ENCODE data around the gene FSCN2.

Gene FSCN2

GRCh38 chr17:81536299-81537290, 8.4 kb downstream of the FSCN2 start:
- Histone ChIP-seq H3K27me3 (no peaks in the 10 kb centered on the region; the same call in 1 of the 2 replicates), H3K36me3 (no peaks in the 10 kb centered on the region), H3K4me3 (ENCODE audit: low read depth, low read length) (no peak overlapping the region)

GRCh38 chr17:81537343-81537855, 9.2 kb downstream of the FSCN2 start:
- Histone ChIP-seq H3K9me3 (no peaks in the 10 kb centered on the region), H3K4me1 (peaks cover 32% of the 10 kb centered on the region), H3K4me3 (ENCODE audit: low read depth, low read length) (no peak overlapping the region), H3K36me3 (no peaks in the 10 kb centered on the region), H3K27me3 (no peaks in the 10 kb centered on the region; the same call in 1 of the 2 replicates)
- peak; percentile 73 for DNase-seq
- TF ChIP-seq CTCF (IDR thresholded peaks at IDR 0.05; ENCODE audit: low read depth, low read length), result peak; percentile 81

More at GRCh38 chr17:81536299-81537290, 8.4 kb downstream of the FSCN2 start:
- Histone ChIP-seq H3K9me3 (no peaks in the 10 kb centered on the region), H3K4me1 (peaks cover 32% of the 10 kb centered on the region)
- TF ChIP-seq CTCF (IDR thresholded peaks at IDR 0.05; ENCODE audit: low read depth, low read length), result no peak
- no peak for DNase-seq

GRCh38 chr17:81537856-81538555, 9.8 kb downstream of the FSCN2 start:
- DNase-seq, result peak; percentile 64
- no peak overlapping the region for H3K4me3 ChIP-seq (ENCODE audit: low read depth, low read length)

GRCh38 chr17:81538651-81539570, 10.7 kb downstream of the FSCN2 start:
- Histone ChIP-seq H3K4me1 (peaks cover 28% of the 10 kb centered on the region), H3K27me3 (no peaks in the 10 kb centered on the region; the same call in 1 of the 2 replicates), H3K9me3 (no peaks in the 10 kb centered on the region), H3K4me3 (ENCODE audit: low read depth, low read length) (no peak overlapping the region), H3K36me3 (peaks cover 10% of the 10 kb centered on the region)
- peak; percentile 53 for DNase-seq
- no peak for TF ChIP-seq CTCF (IDR thresholded peaks at IDR 0.05; ENCODE audit: low read depth, low read length)

More at GRCh38 chr17:81537856-81538555, 9.8 kb downstream of the FSCN2 start:
- Histone ChIP-seq H3K36me3 (peaks cover 5% of the 10 kb centered on the region), H3K4me1 (peaks cover 32% of the 10 kb centered on the region), H3K27me3 (no peaks in the 10 kb centered on the region; the same call in 1 of the 2 replicates), H3K9me3 (no peaks in the 10 kb centered on the region)
- no peak for TF ChIP-seq CTCF (IDR thresholded peaks at IDR 0.05; ENCODE audit: low read depth, low read length)

- TF ChIP-seq CTCF (IDR thresholded peaks at IDR 0.05; ENCODE audit: low read depth, low read length), result no peak
- Histone ChIP-seq H3K36me3 (peaks cover 16% of the 10 kb centered on the region), H3K9me3 (no peaks in the 10 kb centered on the region), H3K4me1 (peaks cover 22% of the 10 kb centered on the region), H3K27me3 (no peaks in the 10 kb centered on the region), H3K4me3 (ENCODE audit: low read depth, low read length) (no peak overlapping the region)
- DNase-seq, result peak; percentile 14
Observed at GRCh38 chr17:81539571-81539900, 11.4 kb downstream of the FSCN2 start.

Measured in BE2C (cell line).